PC-3 (cell line): ENCODE results near the gene C17orf100. TPM values are rescaled to one million over a fixed set of nuclear protein-coding genes. Genes with fewer than 3 reads are reported as not detected.

Source experiments
- ATAC-seq: fragments of 200-7000 bp; cut with Tn5 transposase; 2 replicates; pipeline ENCODE4 v1.9.1; 2020; ENCODE audit warnings: mild to moderate bottlenecking, moderate library complexity
- BruUV-seq: library from RNA; stranded (reverse); fragments of 400-500 nt; replicated peaks from 2 replicates; lab custom pipeline; 2021; lab: Mats Ljungman, UMichigan
- CTCF ChIA-PET: fragments of 300-600 bp; sonication (Branson Sonifier 250); formaldehyde crosslinking; loops from one replicate; lab custom pipeline; 2022; ENCODE audit warnings: antibody characterized with exemption; lab: Charles Lee
- POLR2A ChIA-PET: fragments of 300-600 bp; sonication (Branson Sonifier 250); formaldehyde crosslinking; loops from one replicate; lab custom pipeline; 2022; ENCODE audit warnings: antibody characterized with exemption; ENCODE audit not compliant: unreplicated experiment; lab: Charles Lee
- DNase-seq: peaks from one replicate; pipeline ENCODE4 v3.0.0-alpha.2; 2015
- H2AFZ ChIP-seq: fragments of 300-600 bp; sonication (generic); 2 replicates; pipeline ENCODE4 v1.6.0; 2016; ENCODE audit warnings: antibody characterized with exemption, low read length
- H3F3A ChIP-seq: fragments of 300-600 bp; sonication (generic); one replicate; pipeline ENCODE4 v1.6.0; 2017; ENCODE audit warnings: antibody characterized with exemption, low read length, control low read depth, mild to moderate bottlenecking; ENCODE audit not compliant: unreplicated experiment
- H3K27ac ChIP-seq: fragments of 300-600 bp; sonication (generic); 2 replicates; pipeline ENCODE4 v1.5.1; 2016; ENCODE audit warnings: mild to moderate bottlenecking, low read length
- H3K27me3 ChIP-seq: fragments of 300-600 bp; sonication (generic); 2 replicates; pipeline ENCODE4 v1.6.1; 2016; ENCODE audit warnings: low read length, mixed read lengths
- H3K36me3 ChIP-seq: fragments of 300-600 bp; sonication (generic); 2 replicates; pipeline ENCODE4 v1.6.1; 2016; ENCODE audit warnings: low read depth, mixed run types, low read length, mixed read lengths
- H3K4me1 ChIP-seq: fragments of 300-600 bp; sonication (generic); 2 replicates; pipeline ENCODE4 v1.5.1; 2016; ENCODE audit warnings: low read length; ENCODE audit not compliant: insufficient read depth
- H3K4me2 ChIP-seq: fragments of 300-600 bp; sonication (generic); 2 replicates; pipeline ENCODE4 v1.6.0; 2016; ENCODE audit warnings: low read length
- H3K4me3 ChIP-seq: fragments of 300-600 bp; sonication (generic); 2 replicates; pipeline ENCODE4 v1.5.1; 2016; ENCODE audit warnings: mild to moderate bottlenecking, low read length, mixed read lengths
- H3K79me2 ChIP-seq: fragments of 300-600 bp; sonication (generic); 2 replicates; pipeline ENCODE4 v1.6.1; 2017; ENCODE audit warnings: low read length, mixed read lengths
- H3K9ac ChIP-seq: fragments of 300-600 bp; sonication (generic); 2 replicates; pipeline ENCODE4 v1.6.0; 2016; ENCODE audit warnings: mild to moderate bottlenecking, low read length
- H3K9me2 ChIP-seq: fragments of 300-600 bp; sonication (generic); replicated peaks from 2 replicates; pipeline ENCODE4 v1.6.1; 2016; ENCODE audit warnings: mixed run types, low read length, mixed read lengths
- H3K9me3 ChIP-seq: fragments of 300-600 bp; sonication (generic); 2 replicates; pipeline ENCODE4 v1.6.1; 2016; ENCODE audit warnings: low read length, mixed read lengths
- H4K20me1 ChIP-seq: fragments of 300-600 bp; sonication (generic); 2 replicates; pipeline ENCODE4 v1.6.1; 2016; ENCODE audit warnings: low read length, mixed read lengths
- EZH2 ChIP-seq: fragments of 300-600 bp; sonication (generic); IDR thresholded peaks from one replicate; pipeline ENCODE4 v1.6.1; 2017; ENCODE audit warnings: antibody characterized with exemption, mild to moderate bottlenecking, low read length; ENCODE audit not compliant: unreplicated experiment
- EZH2phosphoT487 ChIP-seq: fragments of 300-600 bp; sonication (generic); IDR thresholded peaks from 2 replicates; pipeline ENCODE4 v1.6.1; 2018; ENCODE audit warnings: mild to moderate bottlenecking, antibody characterized with exemption, low read length, borderline replicate concordance
- intact Hi-C: fragments of 100-400 bp; cut with micrococcal nuclease; formaldehyde crosslinking; loops from 2 replicates; pipeline ENCODE4 v1.9.0; 2023
- total RNA-seq: library from RNA; depleted of rRNA; stranded (reverse); fragments of >200 nt; gene quantifications from 2 replicates; pipeline ENCODE4 v1.2.3, GENCODE V29; 2014
- TF ChIP-seq, protein P1 (sequence below): fragments of 300-600 bp; sonication (generic); conservative IDR thresholded peaks from 2 replicates; pipeline ENCODE4 v1.5.1; 2017; ENCODE audit warnings: antibody characterized with exemption, low read depth, mild to moderate bottlenecking, low read length

Gene C17orf100
- total RNA-seq, 1 experiment from 2014 or later: 0.15 TPM

DNA sequence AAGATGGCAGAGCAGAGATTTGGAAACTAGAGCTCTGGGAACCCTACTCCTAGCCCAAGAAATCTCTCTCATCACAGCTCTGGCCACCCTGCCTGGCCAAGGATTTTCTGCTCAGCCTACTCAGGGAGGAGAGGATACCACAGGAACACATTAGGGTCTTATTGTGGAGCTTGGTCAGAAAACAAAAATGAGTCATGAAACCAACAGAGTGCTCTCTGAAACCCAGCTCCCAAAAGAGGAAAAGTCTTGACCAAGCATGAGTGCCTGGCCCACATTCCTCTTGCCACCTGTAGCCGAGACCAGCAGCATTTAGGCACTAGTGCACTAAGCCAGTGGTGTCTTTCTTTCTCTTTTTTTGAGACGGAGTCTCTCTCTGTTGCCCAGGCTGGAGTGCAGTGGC is 43.5 kb downstream of the C17orf100 start:
- POLR2A ChIA-PET: no interaction called here
- CTCF ChIA-PET: no interaction called here
- no peak overlapping the region for H3K9ac ChIP-seq
- no peaks in the 10 kb centered on the region for H3K9me2 ChIP-seq
- H3K36me3 ChIP-seq: no peaks in the 10 kb centered on the region
- no peak overlapping the region for H3K27ac ChIP-seq
- H3K27me3 ChIP-seq: no peaks in the 10 kb centered on the region
- intact Hi-C loops: no loop called here
- no peak overlapping the region for H3K4me3 ChIP-seq
- H3F3A ChIP-seq: no peaks in the 10 kb centered on the region
- H4K20me1 ChIP-seq: no peaks in the 10 kb centered on the region
- H2AFZ ChIP-seq: no peak overlapping the region
- ATAC-seq: no peak
- no peaks in the 10 kb centered on the region for H3K9me3 ChIP-seq
- no peaks in the 10 kb centered on the region for H3K4me1 ChIP-seq
- H3K79me2 ChIP-seq: no peaks in the 10 kb centered on the region
- TF ChIP-seq EZH2phosphoT487 (no peak), EZH2 (no peak)
- TF ChIP-seq, protein P1, sequence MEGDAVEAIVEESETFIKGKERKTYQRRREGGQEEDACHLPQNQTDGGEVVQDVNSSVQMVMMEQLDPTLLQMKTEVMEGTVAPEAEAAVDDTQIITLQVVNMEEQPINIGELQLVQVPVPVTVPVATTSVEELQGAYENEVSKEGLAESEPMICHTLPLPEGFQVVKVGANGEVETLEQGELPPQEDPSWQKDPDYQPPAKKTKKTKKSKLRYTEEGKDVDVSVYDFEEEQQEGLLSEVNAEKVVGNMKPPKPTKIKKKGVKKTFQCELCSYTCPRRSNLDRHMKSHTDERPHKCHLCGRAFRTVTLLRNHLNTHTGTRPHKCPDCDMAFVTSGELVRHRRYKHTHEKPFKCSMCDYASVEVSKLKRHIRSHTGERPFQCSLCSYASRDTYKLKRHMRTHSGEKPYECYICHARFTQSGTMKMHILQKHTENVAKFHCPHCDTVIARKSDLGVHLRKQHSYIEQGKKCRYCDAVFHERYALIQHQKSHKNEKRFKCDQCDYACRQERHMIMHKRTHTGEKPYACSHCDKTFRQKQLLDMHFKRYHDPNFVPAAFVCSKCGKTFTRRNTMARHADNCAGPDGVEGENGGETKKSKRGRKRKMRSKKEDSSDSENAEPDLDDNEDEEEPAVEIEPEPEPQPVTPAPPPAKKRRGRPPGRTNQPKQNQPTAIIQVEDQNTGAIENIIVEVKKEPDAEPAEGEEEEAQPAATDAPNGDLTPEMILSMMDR: no peak
- DNase-seq: no peak
- BruUV-seq: no TSS peak
- no peak overlapping the region for H3K4me2 ChIP-seq

DNA sequence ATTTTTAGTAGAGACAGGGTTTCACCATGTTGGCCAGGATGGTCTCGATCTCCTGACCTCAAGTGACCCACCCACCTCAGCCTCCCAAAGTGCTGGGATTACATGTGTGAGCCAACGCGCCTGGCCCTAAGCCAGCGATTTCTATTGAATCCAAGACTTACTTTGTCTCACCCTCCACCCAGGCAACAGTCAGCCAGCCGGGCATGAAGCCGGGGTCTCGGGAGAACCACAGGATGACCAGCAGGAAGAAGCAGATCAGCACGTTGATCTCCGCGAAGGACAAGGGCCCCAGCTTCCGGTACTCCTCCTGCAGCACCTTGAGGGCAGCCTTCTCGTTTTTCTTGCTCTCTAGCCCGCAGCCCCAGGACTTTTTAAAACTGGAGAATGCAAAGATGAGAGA is 44.0 kb downstream of the C17orf100 start:
- Histone ChIP-seq H3K9me3 (no peaks in the 10 kb centered on the region), H3K27ac (no peak overlapping the region), H3K36me3 (no peaks in the 10 kb centered on the region), H3K27me3 (no peaks in the 10 kb centered on the region), H3K4me2 (no peak overlapping the region), H3K9me2 (no peaks in the 10 kb centered on the region), H3K9ac (no peak overlapping the region), H3K79me2 (no peaks in the 10 kb centered on the region), H3K4me3 (no peak overlapping the region), H2AFZ (no peak overlapping the region), H3K4me1 (no peaks in the 10 kb centered on the region), H3F3A (no peaks in the 10 kb centered on the region), H4K20me1 (no peaks in the 10 kb centered on the region)
- TF ChIP-seq EZH2phosphoT487: no peak
- TF ChIP-seq, protein P1: no peak
- TF ChIP-seq EZH2: no peak
- ATAC-seq (no peak), DNase-seq (no peak)
- intact Hi-C loops: no loop called here
- ChIA-PET CTCF (no interaction called here), POLR2A (no interaction called here)
- BruUV-seq: no TSS peak

DNA sequence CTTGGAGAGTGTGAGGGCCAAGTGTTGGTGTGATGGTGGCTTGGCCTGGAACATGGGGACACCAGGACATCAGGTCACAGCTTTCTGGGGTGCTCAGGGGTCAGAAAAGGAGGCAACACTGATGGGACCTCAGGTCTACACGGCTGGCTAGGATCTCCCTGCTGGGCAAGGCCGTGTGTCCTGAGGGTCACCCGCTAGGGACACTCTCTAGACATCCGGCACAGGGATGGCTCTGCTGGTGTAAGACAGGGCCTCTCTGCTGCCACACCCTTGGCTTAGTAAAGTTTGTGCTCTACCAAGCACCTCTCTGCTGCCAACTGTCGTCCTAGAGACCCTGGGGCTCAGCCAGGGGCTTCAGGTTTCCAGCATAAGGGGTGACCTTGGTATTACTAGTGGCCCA is 45.3 kb downstream of the C17orf100 start:
- POLR2A ChIA-PET: no interaction called here
- DNase-seq (no peak), ATAC-seq (no peak)
- Histone ChIP-seq H3K4me1 (no peaks in the 10 kb centered on the region), H3K36me3 (no peaks in the 10 kb centered on the region), H3K79me2 (no peaks in the 10 kb centered on the region), H3K27me3 (no peaks in the 10 kb centered on the region), H3K9me3 (no peaks in the 10 kb centered on the region), H3K9ac (no peak overlapping the region), H3K4me3 (no peak overlapping the region), H3F3A (no peaks in the 10 kb centered on the region), H2AFZ (no peak overlapping the region), H3K27ac (no peak overlapping the region), H4K20me1 (no peaks in the 10 kb centered on the region), H3K4me2 (no peak overlapping the region), H3K9me2 (no peaks in the 10 kb centered on the region)
- no TSS peak for BruUV-seq
- intact Hi-C loops: no loop called here
- TF ChIP-seq EZH2phosphoT487: no peak
- no peak for TF ChIP-seq EZH2
- TF ChIP-seq, protein P1: no peak
- CTCF ChIA-PET: no interaction called here
